GM12878 (cell line): ENCODE measurements around the gene C9orf50. TPM values are rescaled to one million over a fixed set of nuclear protein-coding genes. Genes with fewer than 3 reads are reported as not detected.

ENCODE experiments used
- ATAC-seq: fragments of 200-7000 bp; cut with Tn5 transposase; 3 replicates; pipeline ENCODE4 v1.9.1; 2020; ENCODE audit warnings: mild to moderate bottlenecking, moderate library complexity
- BruUV-seq: library from RNA; stranded (reverse); fragments of 400-500 nt; replicated peaks from 2 replicates; lab custom pipeline; 2021; lab: Mats Ljungman, UMichigan
- CTCF ChIA-PET: fragments of 300-600 bp; sonication (Branson Sonifier 250); formaldehyde crosslinking; extraction: SDS; loops from one replicate; lab custom pipeline; 2021; ENCODE audit warnings: inconsistent platforms; lab: Yijun Ruan, JAX
- POLR2A ChIA-PET: fragments of 350-600 bp; formaldehyde crosslinking; extraction: SDS; loops from one replicate; lab custom pipeline; 2021; ENCODE audit warnings: inconsistent platforms; lab: Charles Lee
- RAD21 ChIA-PET: fragments of 300-600 bp; sonication (Branson Sonifier 250); formaldehyde crosslinking; loops from one replicate; lab custom pipeline; 2023; ENCODE audit warnings: antibody characterized with exemption; ENCODE audit not compliant: unreplicated experiment; lab: Charles Lee
- SMC1A ChIA-PET: fragments of 300-600 bp; sonication (Branson Sonifier 250); formaldehyde crosslinking; loops from one replicate; lab custom pipeline; 2023; ENCODE audit not compliant: unreplicated experiment, uncharacterized antibody; lab: Charles Lee
- DNase-seq: peaks from one replicate; pipeline ENCODE4 v3.0.0-alpha.2; 2011; ENCODE audit warnings: low read depth, low spot score
- FAIRE-seq: peaks from 3 replicates; lab custom pipeline; 2011; peaks lifted over from hg19 to GRCh38; lab: Jason Lieb, UNC
- H2AFZ ChIP-seq: 2 replicates; pipeline ENCODE4 v1.6.0; 2011; ENCODE audit warnings: low read depth, low read length, control low read depth; ENCODE audit not compliant: control insufficient read depth
- H3K27ac ChIP-seq: 2 replicates; pipeline ENCODE4 v1.5.1; 2011; ENCODE audit warnings: control low read depth; ENCODE audit not compliant: control insufficient read depth, insufficient read depth
- H3K27me3 ChIP-seq, 2 experiments: replicated peaks in 1 of 2; 2 replicates each; pipeline versions ENCODE4 v1.6.0 to v1.6.1; 2011; ENCODE audit warnings: low read length in 1 of 2; ENCODE audit not compliant: control insufficient read depth in 2 of 2, insufficient read depth in 2 of 2
- H3K36me3 ChIP-seq, 2 experiments: 2 replicates each; pipeline ENCODE4 v1.5.1; 2011; ENCODE audit warnings: low read length in 1 of 2; ENCODE audit not compliant: control insufficient read depth in 2 of 2, insufficient read depth in 2 of 2
- H3K4me1 ChIP-seq: 2 replicates; pipeline ENCODE4 v1.6.1; 2011; ENCODE audit warnings: mild to moderate bottlenecking, low read length, moderate library complexity, mixed read lengths; ENCODE audit not compliant: control insufficient read depth, insufficient read depth
- H3K4me2 ChIP-seq: 2 replicates; pipeline ENCODE4 v1.6.0; 2011; ENCODE audit warnings: control low read depth; ENCODE audit not compliant: control insufficient read depth, insufficient read depth
- H3K4me3 ChIP-seq: fragments of 200-600 bp; sonication (generic); 2 replicates; pipeline ENCODE4 v1.5.1; 2016
- H3K79me2 ChIP-seq: 2 replicates; pipeline ENCODE4 v1.6.0; 2011; ENCODE audit warnings: low read length; ENCODE audit not compliant: control insufficient read depth, insufficient read depth
- H3K9ac ChIP-seq: 2 replicates; pipeline ENCODE4 v1.8.0; 2011; ENCODE audit warnings: low read length, control low read depth, mixed read lengths; ENCODE audit not compliant: control insufficient read depth, insufficient read depth
- H3K9me3 ChIP-seq: replicated peaks from 3 replicates; pipeline ENCODE4 v1.5.1; 2011; ENCODE audit warnings: mild to moderate bottlenecking, low read length; ENCODE audit not compliant: control insufficient read depth, insufficient read depth
- H4K20me1 ChIP-seq: 2 replicates; pipeline ENCODE4 v1.6.0; 2011; ENCODE audit not compliant: control insufficient read depth, insufficient read depth
- CTCF ChIP-seq, 3 experiments: IDR thresholded peaks in 2 of 3; conservative IDR thresholded peaks in 1 of 3; 2 replicates each; pipeline ENCODE4 v1.5.1; 2011; ENCODE audit warnings: low read depth in 3 of 3, low read length in 3 of 3, mild to moderate bottlenecking in 3 of 3, control low read depth in 2 of 3, moderate library complexity in 2 of 3, inconsistent platforms in 1 of 3, mixed read lengths in 1 of 3; ENCODE audit not compliant: control insufficient read depth in 2 of 3, insufficient read depth in 1 of 3; ENCODE audit errors: extremely low read depth in 1 of 3
- RAD21 ChIP-seq: IDR thresholded peaks from 2 replicates; pipeline ENCODE4 v1.6.1; 2011; ENCODE audit warnings: mild to moderate bottlenecking, low read depth, low read length, moderate library complexity; ENCODE audit not compliant: insufficient read depth
- RELB ChIP-seq: fragments of 450-650 bp; IDR thresholded peaks from 2 replicates; pipeline ENCODE4 v1.6.1; 2017; ENCODE audit warnings: low read depth, mild to moderate bottlenecking, moderate library complexity
- SMC3 ChIP-seq: IDR thresholded peaks from 2 replicates; pipeline ENCODE4 v1.6.1; 2011; ENCODE audit warnings: low read length, improper control_type of control experiment, borderline replicate concordance
- ZSCAN29 ChIP-seq: fragments of 450-650 bp; IDR thresholded peaks from 2 replicates; pipeline ENCODE4 v1.6.1; 2017; ENCODE audit warnings: mild to moderate bottlenecking, moderate library complexity
- WGBS: methylation state at CpG from one replicate; pipeline ENCODE4 v1.1.6; 2016; ENCODE audit warnings: low lambda C conversion rate; ENCODE audit not compliant: insufficient replicate concordance, insufficient coverage; ENCODE audit errors: missing lambda C conversion rate; 5-methylcytosine and 5-hydroxymethylcytosine counted together
- in situ Hi-C: fragments of 300-500 bp; cut with MboI; formaldehyde crosslinking; loops from 9 replicates; pipeline ENCODE4 v1.14.3; 2018; ENCODE audit warnings: mixed read lengths
- intact Hi-C: fragments of 100-400 bp; cut with micrococcal nuclease; formaldehyde crosslinking; loops from one replicate; pipeline ENCODE4 v1.14.2; 2022; ENCODE audit not compliant: unreplicated experiment
- polyA plus RNA-seq, 11 experiments: library from polyadenylated mRNA; depleted of rRNA in 4 of 11; unstranded in 6 of 11; stranded (reverse) in 5 of 11; fragments of >200 nt; fragmentation: Nextera tagmentation in 4 of 11; fragmentation: Illumina TruSeq in 1 of 11; extraction: Ambion mirVana in 4 of 11; extraction: Trizol in 1 of 11; gene quantifications; 1 replicate in 1 of 11; 2 replicates in 10 of 11; pipeline versions ENCODE4 v1.2.1 to v1.2.3, GENCODE V29; 2011 to 2016; ENCODE audit warnings: inconsistent platforms in 2 of 11, missing spikeins in 2 of 11, low read depth in 1 of 11
- total RNA-seq, 4 experiments: library from RNA; depleted of rRNA in 3 of 4; stranded (reverse); fragments of >200 nt in 3 of 4; fragmentation: Illumina TruSeq in 1 of 4; extraction: Trizol in 1 of 4; gene quantifications; 2 replicates each; pipeline versions ENCODE4 v1.2.1 to v1.2.3, GENCODE V29; 2013 to 2021

Gene C9orf50
- total and polyA plus RNA-seq, 10 of the 15 experiments (the other 5 are each of a cell fraction or from before 2014, with no cell fraction given) = not detected

DNA sequence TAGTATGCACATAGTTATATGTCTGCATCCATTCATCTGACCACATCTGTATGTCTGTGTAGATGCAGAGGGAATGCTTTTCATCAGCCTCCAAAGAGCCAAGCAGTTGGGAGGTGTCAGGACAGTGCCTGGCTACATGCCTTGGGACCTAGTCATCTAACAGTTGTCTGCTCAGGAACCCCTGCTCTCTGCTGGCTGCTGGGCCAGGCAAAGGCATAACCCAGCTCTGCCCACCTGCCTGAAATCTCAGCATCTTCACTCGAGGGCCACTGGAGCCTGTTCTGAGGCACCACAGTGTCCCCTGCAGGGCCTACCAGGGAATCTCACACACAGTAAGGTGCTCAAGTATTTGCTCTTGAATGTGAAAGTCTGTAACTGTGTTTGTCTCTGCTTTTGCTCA, 3.7 kb downstream of the C9orf50 start:
- no peak overlapping the region for H3K4me3 ChIP-seq
- ChIA-PET CTCF (interaction anchor here (1.0 to 1.5 kb wide), 3 partner anchors 445 to 487 kb away, joined by 3 read pairs; no protein-coding TSS in a partner anchor), RAD21 (no interaction called here), SMC1A (interaction anchor here (1.3 kb wide), 1 partner anchor 486 kb away, joined by 5 read pairs; no protein-coding TSS in a partner anchor), POLR2A (no interaction called here)
- no peak for TF ChIP-seq RELB
- TF ChIP-seq RAD21 = peak; percentile 38; the same call in 1 of the 2 replicates
- TF ChIP-seq ZSCAN29 = no peak
- TF ChIP-seq CTCF (IDR thresholded peaks at IDR 0.05 in 2 of 3, conservative IDR thresholded peaks at IDR 0.05 in 1 of 3; ENCODE audit: control insufficient read depth in 2 of 3, extremely low read depth in 1 of 3, insufficient read depth in 1 of 3, low read depth in 3 of 3, low read length in 3 of 3) = peak; percentile 44 to 55 (median 52)
- peak; percentile 14; the same call in 1 of the 2 replicates for TF ChIP-seq SMC3
- no peak overlapping the region for H3K27ac ChIP-seq
- in situ Hi-C loops (no loop called here), intact Hi-C loops (loop anchor here (10.0 kb wide), 1 partner anchor 442 kb away; the partner anchor contains the start of gene IER5L)
- BruUV-seq = no TSS peak
- no peak overlapping the region for H2AFZ ChIP-seq
- peaks cover 6 to 11% of the 10 kb centered on the region in 2 experiments for H3K27me3 ChIP-seq
- no peaks in the 10 kb centered on the region; the same call in 1 of the 2 replicates for H4K20me1 ChIP-seq
- ATAC-seq = peak; percentile 77
- DNase-seq = no peak
- FAIRE-seq = no peak
- H3K9me3 ChIP-seq = no peaks in the 10 kb centered on the region
- WGBS = 0% methylated on average over 1 of the region's 1 CpG
- no peaks in the 10 kb centered on the region for H3K79me2 ChIP-seq
- no peaks in the 10 kb centered on the region for H3K36me3 ChIP-seq
- no peak overlapping the region for H3K4me2 ChIP-seq
- H3K4me1 ChIP-seq = no peaks in the 10 kb centered on the region
- no peak overlapping the region for H3K9ac ChIP-seq
